DND-41 (cell line): ENCODE results near the gene RAB35.
"Not testable (repeated sequence)": the region's sequence is repeated elsewhere in the genome, so short reads cannot be mapped to it uniquely, and the experiment has no call there.

Source experiments
- ATAC-seq: fragments of 200-7000 bp; cut with Tn5 transposase; 3 replicates; pipeline ENCODE4 v1.9.1; 2021; ENCODE audit warnings: low read depth; ENCODE audit not compliant: insufficient read depth
- DNase-seq: peaks from one replicate; pipeline ENCODE4 v3.0.0-alpha.2; 2020
- H2AFZ ChIP-seq: 2 replicates; pipeline ENCODE4 v1.6.0; 2012; ENCODE audit warnings: low read depth, low read length
- H3K27ac ChIP-seq: 2 replicates; pipeline ENCODE4 v1.5.1; 2012; ENCODE audit warnings: low read length, inconsistent platforms
- H3K27me3 ChIP-seq: fragments of 200-600 bp; sonication (generic); 2 replicates; pipeline ENCODE4 v1.6.0; 2012; ENCODE audit warnings: low read length, mild to moderate bottlenecking, inconsistent platforms; ENCODE audit not compliant: insufficient read depth, poor library complexity
- H3K36me3 ChIP-seq: 2 replicates; pipeline ENCODE4 v1.5.1; 2012; ENCODE audit warnings: low read length, inconsistent platforms; ENCODE audit not compliant: insufficient read depth
- H3K4me1 ChIP-seq: 2 replicates; pipeline ENCODE4 v1.5.1; 2012; ENCODE audit warnings: mild to moderate bottlenecking, low read length; ENCODE audit not compliant: insufficient read depth
- H3K4me2 ChIP-seq: 2 replicates; pipeline ENCODE4 v1.6.0; 2012; ENCODE audit warnings: mild to moderate bottlenecking, moderate library complexity, low read length, inconsistent platforms; ENCODE audit not compliant: insufficient read depth
- H3K4me3 ChIP-seq, 2 experiments: fragments of 200-600 bp in 1 of 2; shearing (Covaris generic) in 1 of 2; 2 replicates each; pipeline ENCODE4 v1.5.1; 2012 to 2016; ENCODE audit warnings: inconsistent platforms in 2 of 2, low read length in 2 of 2, mild to moderate bottlenecking in 2 of 2, low read depth in 1 of 2, moderate library complexity in 1 of 2
- H3K79me2 ChIP-seq: 2 replicates; pipeline ENCODE4 v1.6.0; 2012; ENCODE audit warnings: low read length, inconsistent platforms; ENCODE audit not compliant: insufficient read depth
- H3K9ac ChIP-seq: 2 replicates; pipeline ENCODE4 v1.6.0; 2012; ENCODE audit warnings: low read depth, mild to moderate bottlenecking, inconsistent platforms, low read length, moderate library complexity
- H3K9me3 ChIP-seq: 2 replicates; pipeline ENCODE4 v1.5.1; 2012; ENCODE audit warnings: low read length, moderate library complexity, mild to moderate bottlenecking, inconsistent platforms; ENCODE audit not compliant: insufficient read depth, severe bottlenecking
- H4K20me1 ChIP-seq: 2 replicates; pipeline ENCODE4 v1.6.0; 2012; ENCODE audit warnings: low read length; ENCODE audit not compliant: insufficient read depth
- CTCF ChIP-seq: IDR thresholded peaks from 2 replicates; pipeline ENCODE4 v1.5.1; 2012; ENCODE audit warnings: borderline replicate concordance, low read length, moderate library complexity, mild to moderate bottlenecking; ENCODE audit not compliant: poor library complexity, severe bottlenecking; ENCODE audit errors: extremely low read depth
- EZH2 ChIP-seq: IDR thresholded peaks from 3 replicates; pipeline ENCODE4 v1.6.1; 2012; ENCODE audit warnings: borderline replicate concordance, low read depth, mild to moderate bottlenecking, moderate library complexity, low read length, inconsistent platforms; ENCODE audit not compliant: severe bottlenecking

RAB35 gene

DNA sequence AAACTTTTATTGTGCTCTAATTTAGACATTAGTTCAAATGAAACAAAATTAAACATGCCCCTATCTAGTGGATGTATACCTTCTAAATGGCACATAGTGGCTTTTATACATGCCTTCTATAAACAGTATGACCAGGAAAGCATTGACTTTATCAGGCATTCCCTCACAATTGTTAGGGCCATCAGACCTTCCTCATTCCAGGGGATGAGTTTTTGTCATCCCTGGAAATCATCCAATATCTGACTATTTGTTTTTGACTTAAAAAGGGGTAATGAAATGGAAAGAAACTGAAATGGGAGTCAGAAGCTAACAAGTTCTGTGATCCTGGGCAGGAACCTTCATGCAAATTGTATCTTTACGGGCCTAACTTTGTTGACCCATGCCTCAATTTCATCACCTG, 69.5 kb downstream of the RAB35 start:
- Histone ChIP-seq H3K4me2 (no peak overlapping the region), H2AFZ (no peak overlapping the region), H3K9ac (no peak overlapping the region), H3K79me2 (no peaks in the 10 kb centered on the region), H3K27me3 (no peaks in the 10 kb centered on the region), H3K27ac (no peak overlapping the region), H4K20me1 (no peaks in the 10 kb centered on the region), H3K4me3 (no peak overlapping the region), H3K9me3 (no peaks in the 10 kb centered on the region), H3K36me3 (no peaks in the 10 kb centered on the region), H3K4me1 (no peaks in the 10 kb centered on the region)
- DNase-seq = no peak
- ATAC-seq = no peak
- TF ChIP-seq EZH2 (no peak), CTCF (no peak)

GRCh38 chr12:120045367-120045766, 71.2 kb downstream of the RAB35 start:
- H3K9ac ChIP-seq, H3K4me3 ChIP-seq, DNase-seq, H2AFZ ChIP-seq, ATAC-seq, H3K9me3 ChIP-seq, H3K4me2 ChIP-seq, H3K36me3 ChIP-seq, H4K20me1 ChIP-seq, H3K27me3 ChIP-seq, H3K79me2 ChIP-seq, H3K27ac ChIP-seq, H3K4me1 ChIP-seq: not testable (repeated sequence)
